Gastroesophageal sphincter (tissue), 4 donors: Measurements from ENCODE around the gene GOLGA8B. TPM values are rescaled to one million over a fixed set of nuclear protein-coding genes. Genes with fewer than 3 reads are reported as not detected.

ENCODE experiments used
- ATAC-seq: fragments of 150-250 bp; one replicate; pipeline ENCODE4 v1.9.1; 2016; ENCODE audit warnings: mild to moderate bottlenecking, moderate library complexity
- H3K27ac ChIP-seq, 4 donors: fragments of 200-600 bp; sonication (generic) in 3 of 4; 1 replicate in 3 of 4; 2 replicates in 1 of 4; pipeline ENCODE4 v1.5.1; 2016 to 2019
- H3K27me3 ChIP-seq: fragments of 200-600 bp; sonication (generic); one replicate; pipeline ENCODE4 v1.5.1; 2019
- H3K36me3 ChIP-seq, 2 donors: fragments of 200-600 bp; sonication (generic); one replicate each; pipeline ENCODE4 v1.5.1; 2019; ENCODE audit warnings: control low read depth in 1 of 2
- H3K4me1 ChIP-seq, 3 donors: fragments of 200-600 bp; sonication (generic); 1 replicate in 2 of 3; 2 replicates in 1 of 3; pipeline ENCODE4 v1.5.1; 2016 to 2019; ENCODE audit warnings: control low read depth in 2 of 3
- H3K4me3 ChIP-seq, 2 donors: fragments of 200-600 bp; sonication (generic); one replicate each; pipeline ENCODE4 v1.5.1; 2019; ENCODE audit warnings: mild to moderate bottlenecking in 1 of 2, moderate library complexity in 1 of 2
- H3K9me3 ChIP-seq, 3 donors: fragments of 200-600 bp; sonication (generic); one replicate each; pipeline ENCODE4 v1.5.1; 2017 to 2019; ENCODE audit warnings: control low read depth in 2 of 3
- EP300 ChIP-seq: sonication (generic); formaldehyde crosslinking; IDR thresholded peaks from one replicate; pipeline ENCODE4 v1.6.1; 2017; ENCODE audit warnings: antibody characterized with exemption, mild to moderate bottlenecking
- POLR2A ChIP-seq, 2 donors: fragments of 450-650 bp; IDR thresholded peaks; one replicate each; pipeline ENCODE4 v1.6.1; 2017; ENCODE audit warnings: antibody characterized with exemption in 2 of 2, mild to moderate bottlenecking in 2 of 2, moderate library complexity in 1 of 2
- POLR2AphosphoS5 ChIP-seq: sonication (generic); formaldehyde crosslinking; IDR thresholded peaks from one replicate; pipeline ENCODE4 v1.6.1; 2017; ENCODE audit warnings: antibody characterized with exemption
- WGBS, 2 donors: methylation state at CpG; one replicate each; pipeline ENCODE4 v1.1.5; 2018; ENCODE audit warnings: low coverage in 1 of 2; 5-methylcytosine and 5-hydroxymethylcytosine counted together
- total RNA-seq, 4 donors: library from RNA; depleted of rRNA; stranded (reverse); fragments of >200 nt; gene quantifications; one replicate each; pipeline ENCODE4 v1.1.0, GENCODE V29; 2016
- TF ChIP-seq, protein P1 (sequence below), 4 experiments: fragments of 200-600 bp in 2 of 4; fragments of 450-650 bp in 2 of 4; sonication (generic) in 1 of 4; IDR thresholded peaks; one replicate each; pipeline ENCODE4 v1.5.1; 2017 to 2019; ENCODE audit warnings: antibody characterized with exemption in 4 of 4, mild to moderate bottlenecking in 2 of 4, moderate library complexity in 2 of 4

The GOLGA8B gene
- total RNA-seq, 4 donors from 2014 or later: 1.6 to 180 (median 52.5) TPM

DNA sequence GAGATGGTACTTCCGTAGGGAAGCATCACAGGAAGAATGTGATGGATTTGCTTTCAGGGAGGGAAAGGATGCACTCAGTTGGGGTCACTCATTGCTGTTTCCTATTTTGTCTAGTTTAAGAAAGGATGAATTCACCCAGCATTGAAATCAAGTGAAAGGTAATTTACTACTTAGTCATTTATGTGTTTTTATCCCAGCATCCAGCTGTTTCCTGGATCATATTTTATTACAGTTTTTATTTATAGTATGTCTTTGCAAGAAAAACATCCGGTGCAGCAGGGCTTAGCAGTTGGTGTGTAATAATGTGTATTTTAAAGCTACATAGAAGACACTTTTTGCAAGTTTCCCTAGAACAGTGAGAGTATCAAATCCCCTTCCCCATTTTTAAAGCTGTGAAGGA, 37.4 kb upstream of the GOLGA8B start:
- ATAC-seq: no peak
- Histone ChIP-seq H3K4me3 (no peak overlapping the region), H3K36me3 (no peaks in the 10 kb centered on the region), H3K4me1 (no peaks in the 10 kb centered on the region), H3K27ac (no peak overlapping the region), H3K27me3 (peaks cover 19% of the 10 kb centered on the region), H3K9me3 (no peaks in the 10 kb centered on the region)
- TF ChIP-seq POLR2A (IDR thresholded peaks at IDR 0.05): no peak
- no peak for TF ChIP-seq EP300
- TF ChIP-seq POLR2AphosphoS5: no peak
- TF ChIP-seq, protein P1, sequence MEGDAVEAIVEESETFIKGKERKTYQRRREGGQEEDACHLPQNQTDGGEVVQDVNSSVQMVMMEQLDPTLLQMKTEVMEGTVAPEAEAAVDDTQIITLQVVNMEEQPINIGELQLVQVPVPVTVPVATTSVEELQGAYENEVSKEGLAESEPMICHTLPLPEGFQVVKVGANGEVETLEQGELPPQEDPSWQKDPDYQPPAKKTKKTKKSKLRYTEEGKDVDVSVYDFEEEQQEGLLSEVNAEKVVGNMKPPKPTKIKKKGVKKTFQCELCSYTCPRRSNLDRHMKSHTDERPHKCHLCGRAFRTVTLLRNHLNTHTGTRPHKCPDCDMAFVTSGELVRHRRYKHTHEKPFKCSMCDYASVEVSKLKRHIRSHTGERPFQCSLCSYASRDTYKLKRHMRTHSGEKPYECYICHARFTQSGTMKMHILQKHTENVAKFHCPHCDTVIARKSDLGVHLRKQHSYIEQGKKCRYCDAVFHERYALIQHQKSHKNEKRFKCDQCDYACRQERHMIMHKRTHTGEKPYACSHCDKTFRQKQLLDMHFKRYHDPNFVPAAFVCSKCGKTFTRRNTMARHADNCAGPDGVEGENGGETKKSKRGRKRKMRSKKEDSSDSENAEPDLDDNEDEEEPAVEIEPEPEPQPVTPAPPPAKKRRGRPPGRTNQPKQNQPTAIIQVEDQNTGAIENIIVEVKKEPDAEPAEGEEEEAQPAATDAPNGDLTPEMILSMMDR (IDR thresholded peaks at IDR 0.05): no peak
- 27 to 40% methylated on average over 2 of the region's 2 CpGs for WGBS, 2 donors

DNA sequence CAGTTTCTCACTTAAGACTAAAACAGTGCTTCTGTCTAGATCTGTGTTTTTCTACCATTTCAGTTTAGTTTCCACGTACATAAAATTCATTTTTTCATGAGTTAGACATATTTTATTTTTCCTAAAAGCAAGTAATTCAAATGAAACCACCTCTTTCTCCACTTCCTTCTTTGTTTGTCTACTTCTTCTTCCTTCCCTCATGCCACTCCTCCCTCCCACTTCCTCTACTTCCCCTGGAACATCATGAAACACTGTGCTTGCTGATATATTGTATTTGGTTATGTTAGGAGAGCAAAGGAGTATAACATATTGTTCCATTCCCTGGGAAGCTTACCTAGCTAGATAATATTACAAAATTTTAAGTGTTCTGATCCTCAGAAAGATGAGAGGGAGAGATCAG, 36.7 kb upstream of the GOLGA8B start:
- H3K4me3 ChIP-seq: no peak overlapping the region
- no peaks in the 10 kb centered on the region for H3K36me3 ChIP-seq
- H3K27ac ChIP-seq: no peak overlapping the region
- ATAC-seq: no peak
- H3K9me3 ChIP-seq: no peaks in the 10 kb centered on the region
- H3K27me3 ChIP-seq: peaks cover 19% of the 10 kb centered on the region
- 0% methylated on average over 1 of the region's 1 CpG for WGBS, 2 donors
- no peaks in the 10 kb centered on the region for H3K4me1 ChIP-seq
- TF ChIP-seq EP300: no peak
- TF ChIP-seq, protein P1 (IDR thresholded peaks at IDR 0.05): no peak
- TF ChIP-seq POLR2AphosphoS5: no peak
- no peak for TF ChIP-seq POLR2A (IDR thresholded peaks at IDR 0.05)

DNA sequence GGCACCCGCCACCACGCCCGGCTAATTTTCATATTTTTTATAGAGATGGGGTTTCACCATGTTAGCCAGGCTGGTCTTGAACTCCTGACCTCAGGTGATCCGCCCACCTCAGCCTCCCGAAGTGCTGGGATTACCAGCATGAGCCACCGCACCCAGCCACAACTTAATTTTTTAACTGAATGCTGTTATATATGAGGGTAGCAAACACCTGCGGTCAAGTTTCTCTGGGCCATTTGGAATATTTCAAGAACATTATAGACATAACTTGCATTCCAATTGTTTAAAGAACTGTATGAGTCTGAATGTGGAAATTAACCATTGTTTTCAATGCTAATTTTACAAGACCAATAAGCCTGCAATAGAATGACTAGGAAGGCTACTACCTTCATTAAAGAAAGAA, 35.7 kb upstream of the GOLGA8B start:
- no peak overlapping the region for H3K27ac ChIP-seq
- TF ChIP-seq, protein P1 (IDR thresholded peaks at IDR 0.05): no peak
- TF ChIP-seq EP300: no peak
- no peak for TF ChIP-seq POLR2AphosphoS5
- TF ChIP-seq POLR2A (IDR thresholded peaks at IDR 0.05): no peak
- no peak overlapping the region for H3K4me3 ChIP-seq
- ATAC-seq: no peak
- peaks cover 19% of the 10 kb centered on the region for H3K27me3 ChIP-seq
- no peaks in the 10 kb centered on the region for H3K4me1 ChIP-seq
- H3K36me3 ChIP-seq: no peaks in the 10 kb centered on the region
- H3K9me3 ChIP-seq: no peaks in the 10 kb centered on the region
- 81 to 85% methylated on average over 5 to 7 of the region's 7 CpGs for WGBS, 2 donors

- H3K27ac ChIP-seq: no peak overlapping the region
- ATAC-seq: no peak
- WGBS, 2 donors: 11 to 50% methylated on average over 1 of the region's 2 CpGs
- H3K4me3 ChIP-seq: no peak overlapping the region
- H3K4me1 ChIP-seq: no peaks in the 10 kb centered on the region
- H3K9me3 ChIP-seq: no peaks in the 10 kb centered on the region
- no peaks in the 10 kb centered on the region for H3K36me3 ChIP-seq
- H3K27me3 ChIP-seq: peaks cover 19% of the 10 kb centered on the region
- no peak for TF ChIP-seq POLR2A (IDR thresholded peaks at IDR 0.05)
- TF ChIP-seq POLR2AphosphoS5: no peak
Measured at GRCh38 chr15:34618073-34618472, 34.6 kb upstream of the GOLGA8B start.

DNA sequence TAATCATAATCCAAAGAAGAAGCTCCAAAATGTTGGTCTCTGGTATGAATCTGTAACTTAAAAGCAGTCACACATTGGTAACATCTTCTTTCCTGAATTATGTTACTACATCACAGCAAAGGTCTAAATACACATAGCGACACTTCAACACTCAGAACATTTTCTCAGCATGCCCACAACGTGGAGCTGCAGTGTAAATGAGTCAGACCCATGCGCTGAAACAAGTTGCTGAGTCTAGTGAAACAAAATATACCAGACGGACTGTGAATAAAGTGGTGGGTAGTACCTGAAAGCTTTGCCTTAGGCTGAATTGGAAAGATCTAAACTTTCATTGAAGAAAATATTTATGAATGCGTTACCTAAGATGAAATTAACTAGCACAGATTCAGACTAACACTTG, 33.2 kb upstream of the GOLGA8B start:
- no peak overlapping the region for H3K4me3 ChIP-seq
- TF ChIP-seq POLR2AphosphoS5 (no peak), EP300 (no peak), POLR2A (IDR thresholded peaks at IDR 0.05) (no peak)
- TF ChIP-seq, protein P1 (IDR thresholded peaks at IDR 0.05): no peak
- peaks cover 19% of the 10 kb centered on the region for H3K27me3 ChIP-seq
- H3K36me3 ChIP-seq: no peaks in the 10 kb centered on the region
- H3K27ac ChIP-seq: no peak overlapping the region
- no peaks in the 10 kb centered on the region for H3K4me1 ChIP-seq
- 36 to 37% methylated on average over 5 of the region's 5 CpGs for whole genome bisulfite sequencing, 2 donors
- no peak for ATAC-seq
- H3K9me3 ChIP-seq: no peaks in the 10 kb centered on the region
